OCI-LY7 (cell line): ENCODE results near the gene PPP4C. TPM values are rescaled to one million over a fixed set of nuclear protein-coding genes. Genes with fewer than 3 reads are reported as not detected.

Experiments used
- BruUV-seq: library from RNA; stranded (reverse); fragments of 400-500 nt; replicated peaks from 2 replicates; lab custom pipeline; 2021; lab: Mats Ljungman, UMichigan
- CTCF ChIA-PET: fragments of 300-600 bp; sonication (Branson Sonifier 250); formaldehyde crosslinking; loops from one replicate; lab custom pipeline; 2022; ENCODE audit warnings: antibody characterized with exemption; ENCODE audit not compliant: unreplicated experiment; lab: Charles Lee
- POLR2A ChIA-PET: fragments of 300-600 bp; sonication (Branson Sonifier 250); formaldehyde crosslinking; loops from one replicate; lab custom pipeline; 2022; ENCODE audit warnings: antibody characterized with exemption; lab: Charles Lee
- DNase-seq: peaks from one replicate; pipeline ENCODE4 v3.0.0-alpha.2; 2015; ENCODE audit warnings: low spot score
- H2AFZ ChIP-seq: fragments of 200-600 bp; sonication (generic), shearing (Covaris generic); 2 replicates; pipeline ENCODE4 v1.6.1; 2014; ENCODE audit warnings: mild to moderate bottlenecking, antibody characterized with exemption, low read length, moderate library complexity
- H3K27ac ChIP-seq: fragments of 200-600 bp; sonication (generic); 2 replicates; pipeline ENCODE4 v1.5.1; 2014; ENCODE audit warnings: mixed run types, low read depth, mild to moderate bottlenecking, moderate library complexity, low read length, inconsistent platforms; ENCODE audit not compliant: poor library complexity, severe bottlenecking
- H3K36me3 ChIP-seq: fragments of 200-600 bp; sonication (generic); 2 replicates; pipeline ENCODE4 v1.6.1; 2014; ENCODE audit warnings: mild to moderate bottlenecking, antibody characterized with exemption, low read length, moderate library complexity, mixed read lengths; ENCODE audit not compliant: insufficient read depth
- H3K4me1 ChIP-seq: fragments of 200-600 bp; sonication (generic); 2 replicates; pipeline ENCODE4 v1.5.1; 2014; ENCODE audit warnings: mild to moderate bottlenecking, low read length; ENCODE audit not compliant: insufficient read depth, poor library complexity, severe bottlenecking
- H3K4me2 ChIP-seq: fragments of 200-600 bp; sonication (generic); 2 replicates; pipeline ENCODE4 v1.6.1; 2014; ENCODE audit warnings: mild to moderate bottlenecking, low read length
- H3K4me3 ChIP-seq: fragments of 200-600 bp; sonication (generic); 2 replicates; pipeline ENCODE4 v1.5.1; 2014; ENCODE audit warnings: mild to moderate bottlenecking, low read depth, low read length; ENCODE audit not compliant: poor library complexity, severe bottlenecking
- H3K79me2 ChIP-seq: fragments of 200-600 bp; sonication (generic); 2 replicates; pipeline ENCODE4 v1.6.1; 2016; ENCODE audit warnings: low read depth, mild to moderate bottlenecking, low read length, moderate library complexity, mixed read lengths; ENCODE audit not compliant: insufficient read depth
- H3K9me2 ChIP-seq: fragments of 200-600 bp; sonication (generic); 2 replicates; pipeline ENCODE4 v1.6.1; 2016; ENCODE audit warnings: mild to moderate bottlenecking, low read length, mixed read lengths; ENCODE audit not compliant: insufficient read depth
- H3K9me3 ChIP-seq: fragments of 200-600 bp; sonication (generic); 2 replicates; pipeline ENCODE4 v1.6.1; 2014; ENCODE audit warnings: mild to moderate bottlenecking, mixed run types, low read length, mixed read lengths
- H4K20me1 ChIP-seq: fragments of 200-600 bp; sonication (generic); 2 replicates; pipeline ENCODE4 v1.6.1; 2014; ENCODE audit warnings: mild to moderate bottlenecking, antibody characterized with exemption, low read length, moderate library complexity, mixed read lengths; ENCODE audit not compliant: insufficient read depth
- EZH2phosphoT487 ChIP-seq: fragments of 200-600 bp; sonication (generic); IDR thresholded peaks from 2 replicates; pipeline ENCODE4 v1.6.1; 2018; ENCODE audit warnings: low read depth, borderline replicate concordance, mild to moderate bottlenecking, mixed run types, antibody characterized with exemption, low read length, moderate library complexity, mixed read lengths
- intact Hi-C: fragments of 100-400 bp; cut with micrococcal nuclease; formaldehyde crosslinking; loops from one replicate; pipeline ENCODE4 v1.10.0; 2022; ENCODE audit not compliant: unreplicated experiment
- total RNA-seq, 2 experiments: library from RNA; depleted of rRNA in 1 of 2; stranded (reverse); fragments of >200 nt in 1 of 2; shearing (Covaris generic) in 1 of 2; gene quantifications; 2 replicates each; pipeline ENCODE4 v1.2.3, GENCODE V29; 2014 to 2022
- TF ChIP-seq, protein P1 (sequence below): fragments of 200-600 bp; sonication (generic); conservative IDR thresholded peaks from 2 replicates; pipeline ENCODE4 v1.5.1; 2014; ENCODE audit warnings: mild to moderate bottlenecking, antibody characterized with exemption, low read length, moderate library complexity, mixed read lengths

The PPP4C gene
- total RNA-seq, 2 experiments from 2014 or later: 124 to 144 TPM

DNA sequence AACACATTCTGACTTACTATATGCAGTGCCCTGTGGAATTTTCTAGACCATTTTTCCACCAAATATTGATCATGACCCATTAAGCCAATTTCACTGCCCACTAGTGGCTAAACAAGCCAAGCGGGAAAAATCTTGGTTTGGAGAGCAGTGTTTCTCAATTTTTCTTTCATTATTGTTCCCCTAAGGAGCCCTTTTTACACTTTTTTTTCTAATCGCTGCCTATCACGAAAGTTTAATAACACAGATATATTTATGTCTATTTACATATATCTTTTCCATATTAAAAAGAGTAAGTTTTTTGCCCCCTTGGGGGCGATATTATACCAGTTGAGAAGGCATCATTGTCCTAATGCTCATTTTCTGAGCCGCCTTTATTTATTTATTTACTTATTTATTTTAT is 34.0 kb upstream of the PPP4C start:
- CTCF ChIA-PET: no interaction called here
- no peaks in the 10 kb centered on the region for H3K4me1 ChIP-seq
- H3K4me2 ChIP-seq: no peak overlapping the region

DNA sequence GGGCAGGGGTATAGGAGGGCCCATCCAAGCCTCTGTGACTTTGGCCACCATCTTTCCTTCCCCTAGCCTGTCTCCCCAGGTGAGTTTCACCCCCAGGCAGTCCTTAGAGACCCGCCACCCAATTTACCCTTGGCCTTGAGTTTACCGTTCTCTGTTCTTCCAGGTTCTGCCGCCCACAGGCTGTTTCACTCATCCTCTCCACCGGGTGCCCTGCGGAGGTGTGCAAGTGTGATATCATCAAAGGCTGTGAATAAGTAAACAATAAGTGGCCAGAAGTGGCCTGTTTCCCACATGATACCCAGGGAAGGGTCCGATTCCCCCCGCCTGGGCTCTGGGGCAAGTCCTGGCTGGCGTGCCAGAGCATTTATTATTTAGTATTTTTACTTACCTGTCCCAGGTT is 29.6 kb upstream of the PPP4C start:
- H3K36me3 ChIP-seq: no peaks in the 10 kb centered on the region
- no peaks in the 10 kb centered on the region for H3K4me1 ChIP-seq
- ChIA-PET POLR2A (no interaction called here), CTCF (no interaction called here)
- no peaks in the 10 kb centered on the region for H3K9me3 ChIP-seq
- H3K4me3 ChIP-seq: no peak overlapping the region
- H3K4me2 ChIP-seq: no peak overlapping the region
- no peaks in the 10 kb centered on the region for H4K20me1 ChIP-seq
- no peaks in the 10 kb centered on the region for H3K9me2 ChIP-seq
- no peaks in the 10 kb centered on the region for H3K79me2 ChIP-seq
- intact Hi-C loops: no loop called here
- no peak overlapping the region for H3K27ac ChIP-seq
- no TSS peak for BruUV-seq
- H2AFZ ChIP-seq: no peak overlapping the region
- no peak for DNase-seq
- no peak for TF ChIP-seq EZH2phosphoT487

More for the DNA sequence above, 34.0 kb upstream of the PPP4C start:
- POLR2A ChIA-PET: interaction anchor here (1.2 kb wide), 1 partner anchor 22 kb away, joined by 3 read pairs; no protein-coding TSS in a partner anchor
- H3K9me2 ChIP-seq: no peaks in the 10 kb centered on the region
- H2AFZ ChIP-seq: no peak overlapping the region
- no peaks in the 10 kb centered on the region for H3K9me3 ChIP-seq
- no peak overlapping the region for H3K4me3 ChIP-seq
- H3K79me2 ChIP-seq: no peaks in the 10 kb centered on the region
- no peak for TF ChIP-seq EZH2phosphoT487
- TF ChIP-seq, protein P1, sequence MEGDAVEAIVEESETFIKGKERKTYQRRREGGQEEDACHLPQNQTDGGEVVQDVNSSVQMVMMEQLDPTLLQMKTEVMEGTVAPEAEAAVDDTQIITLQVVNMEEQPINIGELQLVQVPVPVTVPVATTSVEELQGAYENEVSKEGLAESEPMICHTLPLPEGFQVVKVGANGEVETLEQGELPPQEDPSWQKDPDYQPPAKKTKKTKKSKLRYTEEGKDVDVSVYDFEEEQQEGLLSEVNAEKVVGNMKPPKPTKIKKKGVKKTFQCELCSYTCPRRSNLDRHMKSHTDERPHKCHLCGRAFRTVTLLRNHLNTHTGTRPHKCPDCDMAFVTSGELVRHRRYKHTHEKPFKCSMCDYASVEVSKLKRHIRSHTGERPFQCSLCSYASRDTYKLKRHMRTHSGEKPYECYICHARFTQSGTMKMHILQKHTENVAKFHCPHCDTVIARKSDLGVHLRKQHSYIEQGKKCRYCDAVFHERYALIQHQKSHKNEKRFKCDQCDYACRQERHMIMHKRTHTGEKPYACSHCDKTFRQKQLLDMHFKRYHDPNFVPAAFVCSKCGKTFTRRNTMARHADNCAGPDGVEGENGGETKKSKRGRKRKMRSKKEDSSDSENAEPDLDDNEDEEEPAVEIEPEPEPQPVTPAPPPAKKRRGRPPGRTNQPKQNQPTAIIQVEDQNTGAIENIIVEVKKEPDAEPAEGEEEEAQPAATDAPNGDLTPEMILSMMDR: peak; percentile 76
- BruUV-seq: no TSS peak
- intact Hi-C loops: loop anchor here (2.0 kb wide), 1 partner anchor 51 kb away; no protein-coding TSS in a partner anchor
- H4K20me1 ChIP-seq: no peaks in the 10 kb centered on the region
- peak; percentile 39 for DNase-seq
- H3K36me3 ChIP-seq: no peaks in the 10 kb centered on the region
- no peak overlapping the region for H3K27ac ChIP-seq

DNA sequence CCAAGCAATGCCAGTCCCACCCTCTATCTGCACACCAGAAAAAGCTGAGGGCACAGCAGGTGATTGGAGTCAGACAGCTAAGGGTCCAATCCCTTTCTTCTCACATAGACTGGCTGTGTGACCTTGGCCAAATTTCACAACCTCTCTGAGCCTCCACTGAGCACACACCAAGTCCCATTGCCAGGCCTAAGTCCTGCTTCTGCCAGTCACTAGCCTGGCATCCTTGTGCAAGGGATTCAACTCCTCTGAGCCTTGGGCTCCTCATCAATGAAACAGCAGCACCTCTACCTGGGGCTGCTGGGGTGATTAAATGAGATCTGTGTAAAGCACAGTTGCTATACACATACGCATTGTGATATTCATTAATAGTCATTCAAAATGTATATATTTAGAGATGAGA is 29.2 kb upstream of the PPP4C start:
- Histone ChIP-seq H2AFZ (no peak overlapping the region), H4K20me1 (no peaks in the 10 kb centered on the region), H3K27ac (no peak overlapping the region), H3K4me2 (no peak overlapping the region), H3K36me3 (no peaks in the 10 kb centered on the region), H3K4me1 (peaks cover 1% of the 10 kb centered on the region), H3K4me3 (no peak overlapping the region), H3K9me3 (no peaks in the 10 kb centered on the region), H3K79me2 (no peaks in the 10 kb centered on the region), H3K9me2 (no peaks in the 10 kb centered on the region)
- ChIA-PET POLR2A (no interaction called here), CTCF (no interaction called here)
- intact Hi-C loops: no loop called here
- TF ChIP-seq, protein P1: no peak
- no peak for TF ChIP-seq EZH2phosphoT487
- BruUV-seq: no TSS peak
- DNase-seq: no peak
